WERI-Rb-1 (cell line): ENCODE measurements around the gene TMEM132D.
"Not testable (repeated sequence)": the region's sequence is repeated elsewhere in the genome, so short reads cannot be mapped to it uniquely, and the experiment has no call there.

Source experiments
- DNase-seq: peaks from one replicate; pipeline ENCODE4 v3.0.0-alpha.2; 2020
- H3K27ac ChIP-seq: fragments of 250-450 bp; sonication (Bioruptor Pico); 2 replicates; pipeline ENCODE4 v1.5.1; 2020; ENCODE audit warnings: mild to moderate bottlenecking, moderate library complexity
- H3K27me3 ChIP-seq: fragments of 250-450 bp; sonication (Bioruptor Pico); 2 replicates; pipeline ENCODE4 v1.5.1; 2021; ENCODE audit warnings: mild to moderate bottlenecking, low read depth, moderate library complexity; ENCODE audit not compliant: insufficient read depth, severe bottlenecking
- H3K36me3 ChIP-seq: fragments of 250-450 bp; sonication (Bioruptor Pico); 2 replicates; pipeline ENCODE4 v1.5.1; 2020; ENCODE audit warnings: mild to moderate bottlenecking, moderate library complexity
- H3K4me3 ChIP-seq: 2 replicates; pipeline ENCODE4 v1.5.1; 2011; ENCODE audit warnings: low read depth, mild to moderate bottlenecking, control low read depth, low read length
- H3K9me3 ChIP-seq: fragments of 250-450 bp; sonication (Bioruptor Pico); 2 replicates; pipeline ENCODE4 v1.5.1; 2021; ENCODE audit warnings: mild to moderate bottlenecking, moderate library complexity; ENCODE audit not compliant: severe bottlenecking
- CTCF ChIP-seq: IDR thresholded peaks from 2 replicates; pipeline ENCODE4 v1.5.1; 2011; ENCODE audit warnings: low read depth, mild to moderate bottlenecking, control low read depth, inconsistent platforms, low read length

Gene TMEM132D

DNA sequence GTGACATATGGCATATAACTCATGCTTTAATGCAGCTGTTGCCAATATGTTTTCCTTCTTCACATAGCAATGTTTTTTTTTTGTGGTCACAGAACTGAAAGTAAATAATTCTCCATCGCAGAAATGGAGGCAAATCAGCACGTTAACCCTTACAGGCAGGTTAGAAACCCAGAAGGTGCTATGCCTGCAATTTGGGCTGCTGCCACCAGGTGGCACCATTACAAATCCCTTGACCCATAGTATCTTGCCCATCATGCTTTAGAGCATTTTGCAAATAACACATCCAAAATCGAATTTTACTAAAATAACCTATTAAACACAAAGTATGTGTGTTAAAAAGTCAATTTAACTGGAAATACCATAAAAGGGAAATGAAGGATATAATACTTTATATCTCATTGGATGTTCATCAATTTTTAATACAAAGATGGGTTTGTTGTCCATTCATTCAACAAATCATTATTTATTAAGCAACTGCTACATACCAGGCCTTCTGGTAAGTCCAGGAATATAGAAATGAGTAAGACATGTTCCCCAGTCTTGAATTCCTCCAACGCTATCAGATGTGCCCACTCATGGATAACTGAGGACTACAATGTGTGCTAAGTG is 710.5 kb downstream of the TMEM132D start:
- H3K4me3 ChIP-seq, result no peak overlapping the region
- H3K9me3 ChIP-seq, result peaks cover 5% of the 10 kb centered on the region
- peak; percentile 34 for DNase-seq
- H3K27me3 ChIP-seq, result no peaks in the 10 kb centered on the region
- TF ChIP-seq CTCF, result peak; percentile 75
- H3K36me3 ChIP-seq, result no peaks in the 10 kb centered on the region
- no peak overlapping the region for H3K27ac ChIP-seq

- no peak overlapping the region for H3K4me3 ChIP-seq
- H3K9me3 ChIP-seq, result peaks cover 5% of the 10 kb centered on the region
- no peaks in the 10 kb centered on the region for H3K36me3 ChIP-seq
- TF ChIP-seq CTCF, result peak; percentile 55
- DNase-seq, result peak; percentile 69
- no peaks in the 10 kb centered on the region for H3K27me3 ChIP-seq
- peak overlapping the region; percentile 45; the same call in 1 of the 2 replicates for H3K27ac ChIP-seq
Observed at GRCh38 chr12:129190827-129191226, 713.0 kb downstream of the TMEM132D start.

DNA sequence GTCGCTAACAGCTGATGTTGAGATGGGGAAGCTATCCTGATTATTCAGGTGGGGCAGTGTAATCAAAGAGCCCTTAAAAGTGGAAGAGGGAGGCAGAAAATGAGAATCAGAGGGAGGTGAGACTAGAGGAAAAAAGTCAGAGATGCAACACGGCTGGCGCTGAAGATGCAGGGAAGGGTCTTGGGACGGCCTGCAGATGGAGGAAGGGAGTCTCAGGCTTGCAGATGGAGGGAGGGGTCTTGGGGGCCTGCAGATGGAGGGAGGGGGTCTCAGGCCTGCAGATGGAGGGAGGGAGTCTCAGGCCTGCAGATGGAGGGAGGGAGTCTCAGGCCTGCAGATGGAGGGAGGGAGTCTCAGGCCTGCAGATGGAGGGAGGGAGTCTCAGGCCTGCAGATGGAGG is 713.9 kb downstream of the TMEM132D start:
- H3K36me3 ChIP-seq, H3K27ac ChIP-seq, H3K9me3 ChIP-seq, H3K4me3 ChIP-seq, DNase-seq, H3K27me3 ChIP-seq: not testable (repeated sequence)

GRCh38 chr12:129186952-129187351 is 716.9 kb downstream of the TMEM132D start:
- peak; percentile 48 for TF ChIP-seq CTCF
- Histone ChIP-seq H3K27me3 (no peaks in the 10 kb centered on the region), H3K36me3 (no peaks in the 10 kb centered on the region), H3K4me3 (no peak overlapping the region), H3K27ac (no peak overlapping the region), H3K9me3 (peaks cover 12% of the 10 kb centered on the region)
- peak; percentile 46 for DNase-seq

DNA sequence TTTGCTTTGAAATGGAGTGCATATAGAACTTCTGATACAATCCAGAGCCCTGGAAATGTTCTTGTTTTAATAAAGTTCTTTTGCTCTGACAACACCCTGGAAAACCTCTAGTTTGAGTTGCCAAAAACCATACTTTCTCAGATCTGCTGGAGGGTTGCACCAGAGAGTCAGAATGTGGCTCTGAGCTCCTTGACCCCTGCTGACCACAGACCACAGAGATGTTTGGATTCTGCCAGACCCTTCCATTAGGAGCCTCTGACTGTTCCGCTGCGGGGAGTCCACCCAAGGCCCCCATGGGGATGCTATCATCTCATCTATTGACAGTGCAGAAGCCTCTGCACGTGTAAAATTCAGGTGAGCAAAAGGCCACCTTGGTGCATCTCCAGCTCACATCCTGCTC is 718.0 kb downstream of the TMEM132D start:
- no peak overlapping the region for H3K27ac ChIP-seq
- H3K4me3 ChIP-seq, result no peak overlapping the region
- H3K36me3 ChIP-seq, result no peaks in the 10 kb centered on the region
- H3K9me3 ChIP-seq, result peaks cover 12% of the 10 kb centered on the region
- no peak for TF ChIP-seq CTCF
- no peak for DNase-seq
- no peaks in the 10 kb centered on the region for H3K27me3 ChIP-seq

- Histone ChIP-seq H3K36me3 (no peaks in the 10 kb centered on the region), H3K27ac (no peak overlapping the region), H3K9me3 (peaks cover 12% of the 10 kb centered on the region), H3K4me3 (no peak overlapping the region), H3K27me3 (no peaks in the 10 kb centered on the region)
- no peak for DNase-seq
- no peak for TF ChIP-seq CTCF
Observed at GRCh38 chr12:129184127-129184928, 719.5 kb downstream of the TMEM132D start.
